HG02623 (cell line): Measurements from ENCODE around the gene RRP15.
"Not testable (repeated sequence)": the region's sequence is repeated elsewhere in the genome, so short reads cannot be mapped to it uniquely, and the experiment has no call there.

Experiments used
- ATAC-seq: cut with Tn5 transposase; IDR thresholded peaks from one replicate; pipeline ENCODE4 v1.9.1; 2021; ENCODE audit warnings: moderate library complexity; ENCODE audit not compliant: unreplicated experiment

The RRP15 gene

DNA sequence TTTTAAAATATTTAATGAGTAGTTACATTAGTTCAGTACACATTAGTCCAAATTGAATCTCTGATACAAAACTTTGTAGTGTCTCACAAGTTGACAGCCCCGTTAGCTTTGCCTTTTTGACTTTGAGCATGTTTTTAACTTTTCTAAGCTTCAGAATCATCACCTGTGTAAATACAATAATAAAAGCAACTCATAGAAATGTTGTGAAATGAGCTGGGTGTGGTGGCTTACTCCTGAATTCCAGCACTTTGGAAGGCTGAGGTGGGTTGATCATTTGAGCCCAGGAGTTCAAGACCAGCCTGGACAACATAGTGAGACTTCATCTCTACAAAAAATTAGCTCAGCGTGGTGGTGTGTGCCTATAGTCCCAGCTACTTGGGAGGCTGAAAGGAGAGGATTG lies 11.1 kb downstream of the RRP15 start:
- no peak for ATAC-seq

GRCh38 chr1:218297461-218297860 lies 12.4 kb downstream of the RRP15 start:
- no peak for ATAC-seq

DNA sequence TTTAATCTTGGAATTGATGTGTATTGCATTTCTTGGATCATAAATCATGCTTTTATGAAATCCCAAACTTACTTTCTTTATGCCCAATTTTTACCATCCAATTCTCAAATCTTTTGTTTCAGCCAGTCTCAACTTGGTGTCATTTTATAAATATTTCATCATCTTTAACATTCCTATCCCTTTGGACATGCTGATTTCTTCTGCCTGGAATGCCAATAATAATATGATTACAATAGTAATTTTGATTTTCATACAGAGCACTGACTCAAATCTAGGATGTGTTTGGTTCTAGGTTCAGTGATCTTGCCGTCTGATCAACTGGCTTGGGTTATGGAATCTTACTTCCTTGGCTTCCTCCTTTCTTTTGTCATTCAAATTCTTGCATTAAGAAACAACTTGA lies 12.8 kb downstream of the RRP15 start:
- ATAC-seq = no peak

GRCh38 chr1:218298398-218298797 lies 13.3 kb downstream of the RRP15 start:
- ATAC-seq = no peak

DNA sequence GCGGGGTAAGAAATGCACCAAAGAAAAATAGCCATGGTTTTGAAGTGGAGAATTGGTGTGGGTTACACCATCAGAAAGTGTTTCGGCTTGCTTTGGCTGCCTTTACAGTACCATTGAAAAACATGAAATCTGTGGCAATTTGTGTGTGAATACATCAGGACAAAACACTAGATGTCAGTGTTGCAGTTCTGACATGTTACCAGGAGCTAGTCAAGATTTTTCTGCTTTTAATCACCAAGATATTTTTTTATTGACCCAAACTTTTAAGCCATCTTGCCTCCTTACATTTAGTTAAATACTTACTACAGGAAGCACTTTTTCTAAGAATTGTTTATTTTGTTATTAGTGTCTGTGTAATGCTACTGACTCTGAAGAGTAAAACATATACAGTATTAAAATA lies 14.3 kb downstream of the RRP15 start:
- no peak for ATAC-seq

DNA sequence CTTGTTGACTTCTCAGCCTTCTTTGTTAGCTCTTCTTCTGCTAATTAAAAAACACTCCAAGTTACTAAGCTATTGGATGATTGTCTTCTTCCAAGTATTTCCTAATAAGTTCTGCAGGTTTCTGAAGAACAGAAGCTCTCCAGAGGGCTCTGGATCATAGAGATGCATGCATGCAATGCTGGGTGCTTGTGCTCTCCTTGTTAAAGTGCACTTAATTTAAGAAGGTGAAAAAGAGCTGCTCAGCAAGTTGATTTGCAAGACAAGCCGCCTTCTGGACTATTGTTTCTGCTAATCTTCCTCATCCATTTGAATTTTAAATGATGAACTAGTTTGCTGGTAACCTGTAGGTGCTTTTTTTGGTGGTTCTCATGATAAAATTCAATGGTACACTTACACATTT lies 16.1 kb downstream of the RRP15 start:
- no peak for ATAC-seq

- ATAC-seq = no peak
These were observed 17.1 kb downstream of the RRP15 start for GRCh38 chr1:218302155-218302554.

GRCh38 chr1:218303176-218303879 lies 18.2 kb downstream of the RRP15 start:
- no peak for ATAC-seq

DNA sequence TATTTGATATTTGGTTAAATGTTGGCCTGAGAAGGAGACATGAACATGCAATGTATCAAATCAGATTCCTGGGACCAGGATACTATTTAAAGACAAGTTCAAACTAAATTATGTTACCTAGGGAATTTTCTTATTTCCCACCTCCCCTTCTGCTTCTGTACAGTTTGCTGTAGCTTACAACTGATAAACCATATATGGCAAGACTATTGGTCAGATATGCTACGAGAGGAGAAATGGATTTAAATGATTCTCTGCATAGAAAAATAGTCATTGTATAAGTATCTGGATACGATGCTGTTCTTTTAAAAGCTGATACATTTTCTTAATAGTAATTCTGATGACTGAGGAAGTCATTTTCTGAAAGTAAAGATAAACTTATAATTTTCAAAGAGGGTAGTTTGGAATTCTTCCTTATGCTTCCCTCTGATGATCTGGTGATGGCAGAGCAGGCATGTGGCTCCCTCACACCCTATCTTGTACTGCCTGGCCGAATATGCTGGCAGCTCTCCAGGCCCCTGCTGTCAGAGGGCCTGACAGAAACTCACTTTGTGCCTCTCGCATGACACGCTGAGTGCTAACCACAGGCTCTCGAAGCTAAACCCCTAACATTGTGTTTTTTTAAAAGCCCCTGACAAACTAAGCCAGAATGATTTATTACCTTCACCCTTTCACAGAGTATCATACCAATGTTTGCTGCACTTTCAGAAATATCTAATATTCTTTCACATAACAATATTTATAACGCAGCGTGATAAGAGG lies 19.4 kb downstream of the RRP15 start:
- peak; percentile 58 for ATAC-seq

DNA sequence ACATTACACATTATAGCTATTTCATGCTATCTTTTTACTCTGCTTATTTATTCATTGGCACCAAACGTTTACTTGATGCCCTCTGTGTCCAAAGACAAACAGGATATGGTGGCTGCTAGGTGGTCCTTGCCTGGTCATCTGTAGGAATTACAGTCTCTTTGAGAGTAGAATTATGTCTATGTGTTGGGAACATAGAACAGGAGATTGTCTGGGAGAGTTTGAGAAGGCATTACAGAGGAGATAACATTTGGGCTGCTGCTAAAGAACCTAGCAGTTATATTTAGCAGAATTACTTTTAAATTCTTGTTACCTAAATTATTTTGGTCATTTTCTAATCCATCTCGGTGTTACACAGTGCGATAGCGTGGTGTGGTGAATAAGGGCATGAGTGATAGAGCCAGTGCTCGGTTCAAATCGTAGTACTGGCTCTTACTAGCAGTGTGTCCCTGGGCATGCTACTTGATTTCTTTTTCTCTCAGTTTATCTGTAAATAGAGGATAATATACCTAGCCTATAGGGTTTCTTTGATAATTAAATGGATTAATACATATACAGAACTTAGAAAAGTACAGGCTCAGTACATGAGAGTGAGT lies 20.5 kb downstream of the RRP15 start:
- no peak for ATAC-seq

- ATAC-seq = no peak
These were observed 27.4 kb downstream of the RRP15 start for GRCh38 chr1:218312509-218312908.

DNA sequence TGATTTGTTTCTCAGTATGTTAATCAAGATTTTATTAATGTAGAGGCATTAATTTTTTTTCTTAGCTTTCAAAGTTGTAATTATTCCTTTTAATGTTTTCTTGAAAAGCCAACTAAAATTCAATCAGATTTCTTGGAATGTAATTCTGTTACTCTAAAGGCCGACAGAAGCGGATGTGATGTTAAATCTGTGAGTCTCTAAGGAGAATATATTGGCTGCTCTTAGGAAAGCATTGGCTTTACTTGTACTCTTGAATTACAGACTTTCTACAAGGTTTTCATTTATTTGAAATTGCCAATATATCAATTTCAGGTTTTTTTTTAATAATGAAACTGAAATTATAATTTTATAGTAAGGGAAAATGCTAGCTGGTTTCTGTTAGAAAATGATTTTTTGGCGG lies 29.2 kb downstream of the RRP15 start:
- ATAC-seq = no peak

DNA sequence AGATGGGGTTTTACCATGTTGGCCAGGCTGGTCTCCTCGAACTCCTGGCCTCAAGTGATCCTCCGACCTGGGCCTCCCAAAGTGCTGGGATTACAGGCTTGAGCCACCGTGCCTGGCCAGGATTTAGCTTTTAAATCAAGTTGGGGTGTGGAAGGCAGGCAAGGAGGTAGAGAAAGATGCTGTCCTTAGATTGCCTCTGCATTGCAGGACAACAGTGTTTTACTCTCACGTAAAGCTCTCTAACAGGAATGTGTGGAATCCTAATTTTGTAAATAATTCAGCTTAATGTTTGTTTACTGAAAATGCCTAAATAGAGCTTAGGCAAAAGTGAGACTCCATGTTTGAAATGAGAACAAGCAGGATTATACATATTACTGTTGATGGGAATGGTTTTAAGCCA lies 30.5 kb downstream of the RRP15 start:
- ATAC-seq = no peak

DNA sequence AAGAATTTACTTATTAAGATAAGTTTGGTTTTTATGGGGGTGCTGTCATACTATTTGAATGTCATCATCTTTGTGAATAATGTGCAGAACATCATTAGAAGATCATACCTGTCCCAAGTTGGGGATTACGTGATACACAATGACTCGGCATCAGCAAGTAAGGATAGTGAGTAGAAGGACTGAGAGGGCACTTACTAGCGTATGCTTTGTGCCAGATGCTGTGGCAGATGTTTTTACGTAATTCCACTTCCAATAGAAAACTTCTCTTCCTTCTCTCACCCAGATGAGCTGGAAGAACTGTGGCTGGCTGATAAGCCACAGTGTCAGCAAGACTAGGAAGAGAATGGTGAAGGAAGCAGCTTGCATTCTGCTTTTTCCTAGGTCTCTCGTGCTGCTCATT lies 32.0 kb downstream of the RRP15 start:
- ATAC-seq = no peak

- ATAC-seq = not testable (repeated sequence)
These were observed 35.1 kb downstream of the RRP15 start for GRCh38 chr1:218320182-218320581.

DNA sequence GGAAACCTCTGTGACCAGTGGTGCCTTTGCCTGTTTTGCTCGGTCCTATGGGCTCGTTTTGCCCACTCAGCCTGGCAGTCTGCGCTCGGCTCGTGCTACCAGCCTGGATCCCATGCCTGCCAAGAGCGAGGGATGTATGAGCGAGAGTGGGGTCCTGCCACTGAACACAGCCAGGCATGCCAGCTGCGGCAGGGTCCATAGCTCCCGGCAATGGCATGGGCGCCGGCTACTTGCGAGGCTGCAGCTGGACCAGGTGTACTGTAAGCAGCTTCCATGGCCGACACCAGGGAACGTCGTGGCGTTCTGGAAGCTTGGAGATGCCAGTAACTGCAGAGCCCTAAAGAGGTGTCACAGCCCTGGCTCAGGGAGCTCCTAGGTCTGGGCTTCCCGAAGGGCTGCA lies 37.7 kb downstream of the RRP15 start:
- ATAC-seq = no peak

- ATAC-seq = no peak
These were observed 38.6 kb downstream of the RRP15 start for GRCh38 chr1:218323568-218324225.

GRCh38 chr1:218324226-218324580 lies 39.1 kb downstream of the RRP15 start:
- no peak for ATAC-seq

DNA sequence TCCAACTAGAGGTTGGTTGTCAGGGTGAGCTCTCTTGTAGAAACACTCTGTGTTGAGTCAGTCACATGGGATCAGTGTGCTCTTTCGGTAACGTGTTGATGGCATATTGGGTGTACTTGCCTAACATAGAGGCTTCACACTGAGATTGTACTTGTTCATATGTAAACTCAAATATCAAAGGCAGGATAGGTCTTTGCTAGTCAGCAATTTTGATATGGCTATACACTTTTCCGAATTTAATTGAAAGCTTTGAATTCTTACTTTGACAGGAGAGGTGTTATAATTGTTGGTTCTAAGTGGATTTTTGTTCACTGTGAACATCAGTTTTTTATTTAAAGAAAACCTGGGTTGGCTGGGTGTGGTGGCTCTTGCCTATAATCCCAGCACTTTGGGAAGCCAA lies 43.7 kb downstream of the RRP15 start:
- no peak for ATAC-seq

- no peak for ATAC-seq
These were observed 45.0 kb downstream of the RRP15 start for GRCh38 chr1:218330043-218330623.

GRCh38 chr1:218332416-218332815 lies 47.3 kb downstream of the RRP15 start:
- no peak for ATAC-seq
